ENCODE results near the gene FAM200C.
A peak's percentile ranks its signal among the peaks of the same experiment; 100 is the strongest.
"Not testable (repeated sequence)": the region's sequence is repeated elsewhere in the genome, so short reads cannot be mapped to it uniquely, and the experiment has no call there.

Gene FAM200C

DNA sequence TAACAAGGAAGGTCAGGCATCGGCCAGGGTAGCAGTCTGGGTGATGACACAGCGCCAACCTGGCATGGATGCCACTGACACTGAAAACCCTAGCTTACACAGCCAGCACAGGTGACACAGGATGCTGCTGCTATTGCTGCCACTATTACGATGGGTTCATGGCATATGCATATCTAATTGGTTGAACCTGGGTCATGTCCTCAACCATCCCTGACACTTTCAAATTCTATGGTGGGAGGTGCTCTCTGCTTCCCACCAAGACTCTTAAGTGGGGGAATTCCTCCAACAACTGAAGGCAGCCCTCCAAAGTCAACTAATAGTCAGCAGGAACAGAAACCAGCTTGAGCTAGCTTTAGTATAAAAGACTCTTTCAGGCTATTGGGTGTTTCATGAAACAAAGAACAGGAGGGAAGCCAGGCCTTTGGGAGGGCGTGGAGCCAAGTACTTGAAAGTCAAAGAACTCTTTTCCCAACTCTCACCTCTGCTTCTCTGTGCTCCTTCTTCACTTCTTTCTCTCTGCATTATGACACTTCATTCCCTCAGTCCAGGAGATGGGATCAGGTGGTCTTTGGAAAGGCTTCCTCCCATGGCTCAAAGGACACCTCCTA is 43.1 kb upstream of the FAM200C start:
- TF ChIP-seq, protein P1, sequence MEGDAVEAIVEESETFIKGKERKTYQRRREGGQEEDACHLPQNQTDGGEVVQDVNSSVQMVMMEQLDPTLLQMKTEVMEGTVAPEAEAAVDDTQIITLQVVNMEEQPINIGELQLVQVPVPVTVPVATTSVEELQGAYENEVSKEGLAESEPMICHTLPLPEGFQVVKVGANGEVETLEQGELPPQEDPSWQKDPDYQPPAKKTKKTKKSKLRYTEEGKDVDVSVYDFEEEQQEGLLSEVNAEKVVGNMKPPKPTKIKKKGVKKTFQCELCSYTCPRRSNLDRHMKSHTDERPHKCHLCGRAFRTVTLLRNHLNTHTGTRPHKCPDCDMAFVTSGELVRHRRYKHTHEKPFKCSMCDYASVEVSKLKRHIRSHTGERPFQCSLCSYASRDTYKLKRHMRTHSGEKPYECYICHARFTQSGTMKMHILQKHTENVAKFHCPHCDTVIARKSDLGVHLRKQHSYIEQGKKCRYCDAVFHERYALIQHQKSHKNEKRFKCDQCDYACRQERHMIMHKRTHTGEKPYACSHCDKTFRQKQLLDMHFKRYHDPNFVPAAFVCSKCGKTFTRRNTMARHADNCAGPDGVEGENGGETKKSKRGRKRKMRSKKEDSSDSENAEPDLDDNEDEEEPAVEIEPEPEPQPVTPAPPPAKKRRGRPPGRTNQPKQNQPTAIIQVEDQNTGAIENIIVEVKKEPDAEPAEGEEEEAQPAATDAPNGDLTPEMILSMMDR (IDR thresholded peaks at IDR 0.05; ENCODE audit: insufficient read depth, low read depth, low read length, missing control alignments): no peak
- H3K4me3 ChIP-seq (ENCODE audit: low read depth, low read length): no peak overlapping the region
- DNase-seq (ENCODE audit: low read depth): peak; percentile 73

DNA sequence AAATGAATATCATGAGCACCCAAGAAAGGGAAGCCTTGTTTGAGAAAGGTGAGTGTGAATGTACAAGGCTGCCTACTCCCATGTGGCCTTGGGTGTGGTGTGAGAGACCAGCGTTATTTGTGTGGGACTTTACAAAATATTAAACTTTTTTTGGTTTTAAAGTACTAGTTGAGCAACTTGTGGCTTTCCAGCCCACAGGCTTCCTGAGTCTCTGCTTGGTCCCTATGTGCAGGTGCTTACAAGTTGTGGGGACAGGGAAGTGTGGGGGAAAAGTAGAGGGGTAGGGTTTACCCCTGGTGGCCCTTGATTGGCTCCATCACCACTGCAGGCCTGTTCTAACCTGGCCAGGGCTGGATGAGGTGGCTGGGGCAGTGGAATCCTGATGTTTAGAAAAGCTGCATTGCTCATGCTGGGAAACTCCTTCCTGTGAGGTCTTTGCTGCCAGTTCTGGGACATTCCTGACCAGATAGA is 41.5 kb upstream of the FAM200C start:
- TF ChIP-seq, protein P1 (IDR thresholded peaks at IDR 0.05; ENCODE audit: insufficient read depth, low read depth, low read length, missing control alignments): no peak
- peak; percentile 63 for DNase-seq (ENCODE audit: low read depth)
- H3K4me3 ChIP-seq (ENCODE audit: low read depth, low read length): no peak overlapping the region; the same call in 1 of the 2 replicates

DNA sequence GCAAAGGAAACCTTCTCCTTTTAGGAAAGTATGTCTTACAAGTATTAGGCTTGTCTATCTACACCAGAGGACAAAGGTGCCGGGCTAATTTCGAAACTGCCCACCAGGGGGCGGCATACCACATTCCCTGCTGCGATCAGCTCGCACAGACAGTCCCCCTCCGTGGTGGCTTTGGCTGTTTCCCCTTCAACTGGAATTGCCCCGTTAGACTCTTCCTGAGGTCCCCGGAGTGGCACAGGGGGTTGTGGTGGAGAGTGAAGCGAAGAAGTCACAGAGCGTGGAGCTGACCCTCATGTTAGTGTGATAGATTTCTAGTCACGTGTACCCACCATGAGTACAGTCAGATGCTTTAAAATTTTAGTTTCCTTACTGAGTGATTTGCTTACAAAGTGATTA is 39.3 kb upstream of the FAM200C start:
- TF ChIP-seq, protein P1 (IDR thresholded peaks at IDR 0.05; ENCODE audit: insufficient read depth, low read depth, low read length, missing control alignments): peak; percentile 88
- DNase-seq (ENCODE audit: low read depth): peak; percentile 91
- H3K4me3 ChIP-seq (ENCODE audit: low read depth, low read length): peak overlapping the region; percentile 71

DNA sequence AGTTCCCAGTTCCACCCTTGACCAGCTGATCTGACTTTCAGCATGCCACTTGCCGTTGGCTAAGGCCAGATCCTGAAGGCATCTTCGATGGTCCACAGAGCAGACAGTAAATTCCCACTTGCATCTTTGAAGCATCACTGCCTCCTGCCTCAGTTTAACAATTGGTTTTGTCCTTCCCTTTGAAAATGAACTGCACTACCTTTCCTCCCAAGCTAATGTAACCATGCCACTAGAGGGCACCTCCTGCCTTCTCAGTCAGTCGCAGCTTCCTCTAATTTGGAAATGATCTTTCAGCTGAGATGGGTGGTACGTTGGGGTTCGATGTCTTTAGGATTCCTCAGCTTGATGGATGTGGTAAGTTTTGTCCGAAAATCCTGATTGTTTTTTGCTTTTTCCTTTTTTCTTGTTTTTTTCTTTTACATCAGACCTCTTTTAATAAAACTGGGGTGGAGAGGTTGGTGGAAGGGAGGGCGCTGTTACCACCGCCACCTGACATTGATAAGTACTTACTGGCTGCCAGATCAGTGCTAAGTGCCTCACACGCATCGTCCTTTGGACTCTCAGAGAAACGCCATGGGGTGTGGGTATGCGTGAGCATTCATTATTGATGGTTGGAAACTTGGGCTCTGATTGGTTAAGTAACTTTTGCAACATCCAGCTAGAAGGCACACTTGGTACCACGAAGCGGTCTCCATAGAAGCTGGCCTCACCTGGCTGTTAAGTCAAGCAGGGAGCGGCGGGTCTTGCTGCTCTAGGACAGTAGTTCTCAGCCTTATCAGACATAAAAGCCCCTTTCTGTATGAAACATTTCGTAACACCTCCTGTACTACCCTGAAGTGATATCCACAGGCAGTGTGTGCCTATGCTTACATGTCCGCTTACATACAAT is 38.7 kb upstream of the FAM200C start:
- peak; percentile 81 for DNase-seq (ENCODE audit: low read depth)
- TF ChIP-seq, protein P1 (IDR thresholded peaks at IDR 0.05; ENCODE audit: insufficient read depth, low read depth, low read length, missing control alignments): peak; percentile 85
- peak overlapping the region; percentile 71 for H3K4me3 ChIP-seq (ENCODE audit: low read depth, low read length)

DNA sequence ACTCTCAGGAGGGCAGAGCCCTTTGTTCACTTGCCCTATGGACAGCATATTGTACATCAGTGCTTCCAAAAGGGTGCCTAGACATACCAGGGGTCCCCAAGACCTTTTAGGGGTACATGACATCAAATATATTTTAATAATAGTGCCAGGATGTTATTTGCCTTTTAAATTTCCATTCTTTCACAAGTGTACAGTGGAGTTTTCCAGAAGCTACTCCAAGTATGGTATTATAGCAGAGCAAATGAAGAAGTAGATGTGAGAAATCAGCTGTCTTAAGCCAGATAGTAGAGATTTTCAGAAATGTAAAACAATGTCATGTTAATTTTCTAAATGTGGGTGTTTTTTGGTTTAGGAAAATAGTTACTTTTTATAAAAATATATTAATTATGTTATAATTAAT is 37.4 kb upstream of the FAM200C start:
- H3K4me3 ChIP-seq (ENCODE audit: low read depth, low read length): no peak overlapping the region
- no peak for DNase-seq (ENCODE audit: low read depth)
- TF ChIP-seq, protein P1 (IDR thresholded peaks at IDR 0.05; ENCODE audit: insufficient read depth, low read depth, low read length, missing control alignments): no peak

DNA sequence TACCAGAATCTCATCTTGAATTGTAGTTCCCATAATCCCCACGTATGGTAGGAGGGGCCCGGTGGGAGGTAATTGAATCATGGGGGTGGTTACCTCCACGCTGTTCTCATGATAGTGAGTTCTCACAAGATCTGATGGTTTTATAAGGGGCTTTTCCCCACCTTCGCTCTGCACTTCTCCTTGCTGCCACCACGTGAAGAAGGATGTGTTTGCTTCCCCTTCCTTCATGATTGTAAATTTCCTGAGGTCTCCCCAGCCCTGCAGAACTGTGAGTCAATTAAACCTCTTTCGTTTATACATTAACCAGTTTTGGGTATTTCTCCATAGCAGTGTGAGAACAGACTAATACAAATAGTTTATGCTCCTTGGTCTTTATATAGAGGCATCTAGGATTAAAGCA is 36.8 kb upstream of the FAM200C start:
- DNase-seq (ENCODE audit: low read depth); H3K4me3 ChIP-seq (ENCODE audit: low read depth, low read length): not testable (repeated sequence)

DNA sequence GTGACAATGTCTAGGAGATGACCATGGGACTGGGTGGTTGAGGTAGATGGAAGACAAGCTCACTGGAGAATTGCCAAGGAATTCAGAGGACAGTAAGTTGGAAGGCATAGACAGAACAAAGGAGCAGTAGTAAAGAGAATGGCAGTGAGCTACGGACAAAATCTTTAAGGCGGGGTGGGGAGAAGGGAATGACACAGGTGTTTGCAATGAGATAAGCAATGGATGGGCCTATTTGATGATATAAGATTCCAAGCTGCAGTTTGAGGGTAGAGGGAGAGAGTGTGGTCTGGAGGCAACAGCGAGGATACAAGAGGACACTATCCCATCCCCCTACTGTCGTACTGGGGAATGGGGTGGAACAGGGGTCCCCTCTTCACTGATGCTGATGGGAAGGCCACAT is 36.2 kb upstream of the FAM200C start:
- no peak overlapping the region for H3K4me3 ChIP-seq (ENCODE audit: low read depth, low read length)
- no peak for DNase-seq (ENCODE audit: low read depth)
- TF ChIP-seq, protein P1 (IDR thresholded peaks at IDR 0.05; ENCODE audit: insufficient read depth, low read depth, low read length, missing control alignments): no peak
